OCI-LY7 (cell line): Measurements from ENCODE around the gene GPSM1. TPM values are rescaled to one million over a fixed set of nuclear protein-coding genes. Genes with fewer than 3 reads are reported as not detected.

ENCODE experiments used
- BruUV-seq: library from RNA; stranded (reverse); fragments of 400-500 nt; replicated peaks from 2 replicates; lab custom pipeline; 2021; lab: Mats Ljungman, UMichigan
- CTCF ChIA-PET: fragments of 300-600 bp; sonication (Branson Sonifier 250); formaldehyde crosslinking; loops from one replicate; lab custom pipeline; 2022; ENCODE audit warnings: antibody characterized with exemption; ENCODE audit not compliant: unreplicated experiment; lab: Charles Lee
- POLR2A ChIA-PET: fragments of 300-600 bp; sonication (Branson Sonifier 250); formaldehyde crosslinking; loops from one replicate; lab custom pipeline; 2022; ENCODE audit warnings: antibody characterized with exemption; lab: Charles Lee
- DNase-seq: peaks from one replicate; pipeline ENCODE4 v3.0.0-alpha.2; 2015; ENCODE audit warnings: low spot score
- H2AFZ ChIP-seq: fragments of 200-600 bp; sonication (generic), shearing (Covaris generic); 2 replicates; pipeline ENCODE4 v1.6.1; 2014; ENCODE audit warnings: mild to moderate bottlenecking, antibody characterized with exemption, low read length, moderate library complexity
- H3K27ac ChIP-seq: fragments of 200-600 bp; sonication (generic); 2 replicates; pipeline ENCODE4 v1.5.1; 2014; ENCODE audit warnings: mixed run types, low read depth, mild to moderate bottlenecking, moderate library complexity, low read length, inconsistent platforms; ENCODE audit not compliant: poor library complexity, severe bottlenecking
- H3K36me3 ChIP-seq: fragments of 200-600 bp; sonication (generic); 2 replicates; pipeline ENCODE4 v1.6.1; 2014; ENCODE audit warnings: mild to moderate bottlenecking, antibody characterized with exemption, low read length, moderate library complexity, mixed read lengths; ENCODE audit not compliant: insufficient read depth
- H3K4me1 ChIP-seq: fragments of 200-600 bp; sonication (generic); 2 replicates; pipeline ENCODE4 v1.5.1; 2014; ENCODE audit warnings: mild to moderate bottlenecking, low read length; ENCODE audit not compliant: insufficient read depth, poor library complexity, severe bottlenecking
- H3K4me2 ChIP-seq: fragments of 200-600 bp; sonication (generic); 2 replicates; pipeline ENCODE4 v1.6.1; 2014; ENCODE audit warnings: mild to moderate bottlenecking, low read length
- H3K4me3 ChIP-seq: fragments of 200-600 bp; sonication (generic); 2 replicates; pipeline ENCODE4 v1.5.1; 2014; ENCODE audit warnings: mild to moderate bottlenecking, low read depth, low read length; ENCODE audit not compliant: poor library complexity, severe bottlenecking
- H3K79me2 ChIP-seq: fragments of 200-600 bp; sonication (generic); 2 replicates; pipeline ENCODE4 v1.6.1; 2016; ENCODE audit warnings: low read depth, mild to moderate bottlenecking, low read length, moderate library complexity, mixed read lengths; ENCODE audit not compliant: insufficient read depth
- H3K9me2 ChIP-seq: fragments of 200-600 bp; sonication (generic); 2 replicates; pipeline ENCODE4 v1.6.1; 2016; ENCODE audit warnings: mild to moderate bottlenecking, low read length, mixed read lengths; ENCODE audit not compliant: insufficient read depth
- H3K9me3 ChIP-seq: fragments of 200-600 bp; sonication (generic); 2 replicates; pipeline ENCODE4 v1.6.1; 2014; ENCODE audit warnings: mild to moderate bottlenecking, mixed run types, low read length, mixed read lengths
- H4K20me1 ChIP-seq: fragments of 200-600 bp; sonication (generic); 2 replicates; pipeline ENCODE4 v1.6.1; 2014; ENCODE audit warnings: mild to moderate bottlenecking, antibody characterized with exemption, low read length, moderate library complexity, mixed read lengths; ENCODE audit not compliant: insufficient read depth
- CTCF ChIP-seq: fragments of 200-600 bp; sonication (generic); conservative IDR thresholded peaks from 2 replicates; pipeline ENCODE4 v1.5.1; 2014; ENCODE audit warnings: mild to moderate bottlenecking, antibody characterized with exemption, low read length, moderate library complexity, mixed read lengths
- EZH2phosphoT487 ChIP-seq: fragments of 200-600 bp; sonication (generic); IDR thresholded peaks from 2 replicates; pipeline ENCODE4 v1.6.1; 2018; ENCODE audit warnings: low read depth, borderline replicate concordance, mild to moderate bottlenecking, mixed run types, antibody characterized with exemption, low read length, moderate library complexity, mixed read lengths
- intact Hi-C: fragments of 100-400 bp; cut with micrococcal nuclease; formaldehyde crosslinking; loops from one replicate; pipeline ENCODE4 v1.10.0; 2022; ENCODE audit not compliant: unreplicated experiment
- total RNA-seq, 2 experiments: library from RNA; depleted of rRNA in 1 of 2; stranded (reverse); fragments of >200 nt in 1 of 2; shearing (Covaris generic) in 1 of 2; gene quantifications; 2 replicates each; pipeline ENCODE4 v1.2.3, GENCODE V29; 2014 to 2022

Gene GPSM1
- total RNA-seq, 2 experiments from 2014 or later: not detected

- POLR2A ChIA-PET: interaction anchor here (0.6 kb wide), 1 partner anchor 9 kb away, joined by 3 read pairs; no protein-coding TSS in a partner anchor
Measured at GRCh38 chr9:136381966-136382513, 54.7 kb downstream of the GPSM1 start.

GRCh38 chr9:136383436-136383835 is 56.1 kb downstream of the GPSM1 start:
- no TSS peak for BruUV-seq
- Histone ChIP-seq H4K20me1 (no peaks in the 10 kb centered on the region; the same call in 1 of the 2 replicates), H2AFZ (no peak overlapping the region), H3K36me3 (peaks cover 95% of the 10 kb centered on the region), H3K9me2 (no peaks in the 10 kb centered on the region), H3K4me1 (no peaks in the 10 kb centered on the region), H3K4me3 (no peak overlapping the region), H3K9me3 (no peaks in the 10 kb centered on the region), H3K27ac (no peak overlapping the region), H3K4me2 (no peak overlapping the region), H3K79me2 (no peaks in the 10 kb centered on the region)
- no peak for DNase-seq
- CTCF ChIA-PET: no interaction called here
- POLR2A ChIA-PET: no interaction called here
- TF ChIP-seq CTCF: no peak
- TF ChIP-seq EZH2phosphoT487: no peak
- intact Hi-C loops: no loop called here

More at GRCh38 chr9:136381966-136382513, 54.7 kb downstream of the GPSM1 start:
- intact Hi-C loops: no loop called here
- Histone ChIP-seq H3K4me1 (no peaks in the 10 kb centered on the region), H3K4me3 (no peak overlapping the region), H3K79me2 (no peaks in the 10 kb centered on the region), H2AFZ (no peak overlapping the region), H3K9me3 (no peaks in the 10 kb centered on the region), H3K4me2 (no peak overlapping the region), H3K27ac (no peak overlapping the region), H3K9me2 (no peaks in the 10 kb centered on the region), H3K36me3 (peaks cover 94% of the 10 kb centered on the region), H4K20me1 (no peaks in the 10 kb centered on the region; the same call in 1 of the 2 replicates)
- no peak for DNase-seq
- TF ChIP-seq CTCF (no peak), EZH2phosphoT487 (no peak)
- BruUV-seq: no TSS peak
- CTCF ChIA-PET: no interaction called here

GRCh38 chr9:136385015-136385414 is 57.7 kb downstream of the GPSM1 start:
- Histone ChIP-seq H4K20me1 (no peaks in the 10 kb centered on the region; the same call in 1 of the 2 replicates), H3K4me3 (no peak overlapping the region), H3K36me3 (peaks cover 95% of the 10 kb centered on the region), H3K4me1 (no peaks in the 10 kb centered on the region), H3K9me2 (no peaks in the 10 kb centered on the region), H3K9me3 (no peaks in the 10 kb centered on the region), H2AFZ (no peak overlapping the region), H3K79me2 (no peaks in the 10 kb centered on the region), H3K27ac (no peak overlapping the region), H3K4me2 (no peak overlapping the region)
- no peak for DNase-seq
- intact Hi-C loops: no loop called here
- ChIA-PET POLR2A (no interaction called here), CTCF (no interaction called here)
- TF ChIP-seq EZH2phosphoT487 (no peak), CTCF (no peak)
- BruUV-seq: no TSS peak
